Endothelial cell of umbilical vein (primary cell): ENCODE data around the gene CLEC4M. TPM values are rescaled to one million over a fixed set of nuclear protein-coding genes. Genes with fewer than 3 reads are reported as not detected.

Experiments
- BruUV-seq: library from RNA; stranded (reverse); fragments of 400-500 nt; replicated peaks from 2 replicates; lab custom pipeline; 2021; lab: Mats Ljungman, UMichigan
- CTCF ChIA-PET: fragments of 300-600, 350-600 bp; sonication (Branson Sonifier 250); formaldehyde crosslinking; loops from one replicate; lab custom pipeline; 2021; ENCODE audit warnings: antibody characterized with exemption, inconsistent platforms; lab: Charles Lee
- POLR2A ChIA-PET: fragments of 300-600, 350-600 bp; sonication (Branson Sonifier 250); formaldehyde crosslinking; loops from one replicate; lab custom pipeline; 2021; ENCODE audit warnings: antibody characterized with exemption, inconsistent platforms; lab: Charles Lee
- DNase-seq: peaks from one replicate; pipeline ENCODE4 v3.0.0-alpha.2; 2011; ENCODE audit warnings: low read depth, low spot score
- FAIRE-seq: peaks from 2 replicates; lab custom pipeline; 2011; peaks lifted over from hg19 to GRCh38; lab: Jason Lieb, UNC
- H2AFZ ChIP-seq: 2 replicates; pipeline ENCODE4 v1.6.0; 2012; ENCODE audit warnings: low read depth, low read length, control low read depth, inconsistent platforms
- H3K27ac ChIP-seq: 2 replicates; pipeline ENCODE4 v1.5.1; 2011; ENCODE audit warnings: low read depth, mild to moderate bottlenecking, control low read depth, low read length, moderate library complexity; ENCODE audit not compliant: insufficient read depth
- H3K27me3 ChIP-seq, 2 experiments: 2 replicates each; pipeline versions ENCODE4 v1.6.0 to v1.6.1; 2011; ENCODE audit warnings: low read length in 2 of 2, mixed read lengths in 1 of 2; ENCODE audit not compliant: control insufficient read depth in 2 of 2, insufficient read depth in 2 of 2
- H3K36me3 ChIP-seq, 2 experiments: 2 replicates in 1 of 2; 3 replicates in 1 of 2; pipeline ENCODE4 v1.5.1; 2011; ENCODE audit warnings: low read length in 2 of 2, mild to moderate bottlenecking in 1 of 2, moderate library complexity in 1 of 2; ENCODE audit not compliant: control insufficient read depth in 2 of 2, insufficient read depth in 2 of 2; ENCODE audit errors: extremely low read depth in 1 of 2
- H3K4me1 ChIP-seq: 3 replicates; pipeline ENCODE4 v1.5.1; 2011; ENCODE audit warnings: mild to moderate bottlenecking, low read length; ENCODE audit not compliant: control insufficient read depth, insufficient read depth; ENCODE audit errors: extremely low read depth
- H3K4me2 ChIP-seq: 2 replicates; pipeline ENCODE4 v1.6.1; 2011; ENCODE audit warnings: low read length, control low read depth, mixed read lengths; ENCODE audit not compliant: insufficient read depth
- H3K4me3 ChIP-seq, 3 experiments: fragments of 200-600 bp in 1 of 3; sonication (generic), shearing (Covaris generic) in 1 of 3; replicated peaks in 1 of 3; 2 replicates each; pipeline ENCODE4 v1.5.1; 2011 to 2016; ENCODE audit warnings: control low read depth in 3 of 3, low read length in 3 of 3, mild to moderate bottlenecking in 2 of 3, inconsistent platforms in 1 of 3, low read depth in 1 of 3, moderate library complexity in 1 of 3; ENCODE audit not compliant: insufficient read depth in 1 of 3
- H3K79me2 ChIP-seq: 2 replicates; pipeline ENCODE4 v1.6.0; 2012; ENCODE audit warnings: low read length, inconsistent platforms; ENCODE audit not compliant: control insufficient read depth, insufficient read depth
- H3K9ac ChIP-seq: replicated peaks from 2 replicates; pipeline ENCODE3; 2011; ENCODE audit warnings: low read length, control low read depth; ENCODE audit not compliant: insufficient read depth; ENCODE audit errors: extremely low read depth
- H3K9me1 ChIP-seq: replicated peaks from 3 replicates; pipeline ENCODE4 v1.6.0; 2011; ENCODE audit warnings: mild to moderate bottlenecking, low read length; ENCODE audit not compliant: control insufficient read depth, insufficient read depth; ENCODE audit errors: extremely low read depth
- H3K9me3 ChIP-seq: replicated peaks from 2 replicates; pipeline ENCODE4 v1.5.1; 2012; ENCODE audit warnings: low read length, inconsistent platforms; ENCODE audit not compliant: control insufficient read depth, insufficient read depth
- H4K20me1 ChIP-seq: replicated peaks from 2 replicates; pipeline ENCODE3; 2011; ENCODE audit warnings: mild to moderate bottlenecking, low read length; ENCODE audit not compliant: control insufficient read depth, insufficient read depth; ENCODE audit errors: extremely low read depth
- EZH2 ChIP-seq: IDR thresholded peaks from 2 replicates; pipeline ENCODE4 v1.6.1; 2012; ENCODE audit warnings: borderline replicate concordance, low read depth, mild to moderate bottlenecking, moderate library complexity, low read length, inconsistent platforms; ENCODE audit not compliant: severe bottlenecking
- FOS ChIP-seq: IDR thresholded peaks from 2 replicates; pipeline ENCODE4 v1.6.1; 2011; ENCODE audit warnings: mild to moderate bottlenecking, low read length, moderate library complexity, borderline replicate concordance; ENCODE audit not compliant: insufficient read depth
- GATA2 ChIP-seq: IDR thresholded peaks from 2 replicates; pipeline ENCODE4 v1.7.0; 2011; ENCODE audit warnings: low read depth, mild to moderate bottlenecking, moderate library complexity, mixed read lengths, low read length; ENCODE audit not compliant: insufficient read length, insufficient read depth
- JUN ChIP-seq: IDR thresholded peaks from 2 replicates; pipeline ENCODE4 v1.6.1; 2011; ENCODE audit warnings: borderline replicate concordance, low read depth; ENCODE audit not compliant: insufficient read length, insufficient read depth
- MYC ChIP-seq: IDR thresholded peaks from one replicate; pipeline ENCODE4 v1.6.1; 2011; ENCODE audit warnings: mild to moderate bottlenecking, low read depth, low read length
- POLR2A ChIP-seq: IDR thresholded peaks from 2 replicates; pipeline ENCODE4 v1.6.1; 2012; ENCODE audit warnings: low read depth, mild to moderate bottlenecking, control low read depth, low read length
- POLR2AphosphoS5 ChIP-seq: IDR thresholded peaks from 2 replicates; pipeline ENCODE4 v1.6.1; 2012; ENCODE audit warnings: low read depth, mild to moderate bottlenecking, control low read depth, low read length, moderate library complexity; ENCODE audit not compliant: insufficient read depth
- dilution Hi-C: fragments of 300-500 bp; cut with MboI; formaldehyde crosslinking; loops from one replicate; pipeline ENCODE4 v1.15.0; 2019; ENCODE audit warnings: low sequenced_read_pairs; ENCODE audit not compliant: extremely low pct_ligation_motif_present
- intact Hi-C: fragments of 100-400 bp; cut with micrococcal nuclease; formaldehyde crosslinking; loops from one replicate; pipeline ENCODE4 v1.10.0; 2022
- polyA plus RNA-seq, 4 experiments: library from polyadenylated mRNA; depleted of rRNA in 3 of 4; stranded (reverse) in 3 of 4; unstranded in 1 of 4; fragments of >200 nt; gene quantifications; 2 replicates each; pipeline versions ENCODE4 v1.2.1 to v1.2.3, GENCODE V29; 2011 to 2012; ENCODE audit warnings: missing spikeins in 1 of 4
- total RNA-seq: library from RNA; stranded (reverse); gene quantifications from 2 replicates; pipeline ENCODE4 v1.2.3, GENCODE V29; 2021
- TF ChIP-seq, protein P1 (sequence below), 2 donors: IDR thresholded peaks; 1 replicate in 1 of 2; 2 replicates in 1 of 2; pipeline ENCODE4 v1.5.1; 2011; ENCODE audit warnings: low read length in 2 of 2, mild to moderate bottlenecking in 2 of 2, moderate library complexity in 2 of 2, control low read depth in 1 of 2, inconsistent platforms in 1 of 2, low read depth in 1 of 2; ENCODE audit not compliant: insufficient read depth in 1 of 2; ENCODE audit errors: extremely low read depth in 1 of 2
- TF ChIP-seq, protein P2 (sequence below): IDR thresholded peaks from 2 replicates; pipeline ENCODE4 v1.6.1; 2011; ENCODE audit not compliant: insufficient read depth, insufficient read length

Gene CLEC4M
- total and polyA plus RNA-seq, 2 donors (not counting 3 experiments of a cell fraction or from before 2014, with no cell fraction given): 0.46 to 1.0 TPM

DNA sequence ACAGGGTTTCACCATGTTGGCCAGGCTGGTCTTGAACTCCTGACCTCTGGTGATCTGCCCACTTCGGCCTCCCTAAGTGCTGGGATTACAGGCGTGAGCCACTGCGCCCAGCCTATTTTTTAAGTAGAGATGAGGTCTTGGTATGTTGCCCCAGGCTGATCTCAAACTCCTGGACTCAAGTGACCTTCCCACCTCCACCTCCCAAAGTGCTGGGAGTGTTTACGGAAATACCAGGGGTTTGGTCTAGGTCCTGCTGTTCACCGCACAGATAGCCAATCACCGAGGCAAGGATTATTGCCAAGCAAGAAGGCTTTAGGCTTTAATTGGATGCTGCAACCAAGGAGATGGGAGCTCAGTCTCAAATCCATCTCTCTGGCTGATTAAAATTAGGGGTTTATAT, 42.7 kb upstream of the CLEC4M start:
- H3K4me3 ChIP-seq: no peak overlapping the region
- no TSS peak for BruUV-seq
- ChIA-PET CTCF (interaction anchor here (1.9 kb wide), 1 partner anchor 39 kb away, joined by 6 read pairs; the partner anchor contains the start of gene TRAPPC5), POLR2A (no interaction called here)
- no peaks in the 10 kb centered on the region for H3K9me3 ChIP-seq
- H3K27me3 ChIP-seq: peaks cover 0 to 2% of the 10 kb centered on the region in 2 experiments
- dilution Hi-C loops: no loop called here
- no peaks in the 10 kb centered on the region for H3K9me1 ChIP-seq
- H3K4me2 ChIP-seq: no peak overlapping the region
- no peak for TF ChIP-seq POLR2A
- no peak for TF ChIP-seq FOS
- no peak for TF ChIP-seq GATA2
- TF ChIP-seq, protein P1, sequence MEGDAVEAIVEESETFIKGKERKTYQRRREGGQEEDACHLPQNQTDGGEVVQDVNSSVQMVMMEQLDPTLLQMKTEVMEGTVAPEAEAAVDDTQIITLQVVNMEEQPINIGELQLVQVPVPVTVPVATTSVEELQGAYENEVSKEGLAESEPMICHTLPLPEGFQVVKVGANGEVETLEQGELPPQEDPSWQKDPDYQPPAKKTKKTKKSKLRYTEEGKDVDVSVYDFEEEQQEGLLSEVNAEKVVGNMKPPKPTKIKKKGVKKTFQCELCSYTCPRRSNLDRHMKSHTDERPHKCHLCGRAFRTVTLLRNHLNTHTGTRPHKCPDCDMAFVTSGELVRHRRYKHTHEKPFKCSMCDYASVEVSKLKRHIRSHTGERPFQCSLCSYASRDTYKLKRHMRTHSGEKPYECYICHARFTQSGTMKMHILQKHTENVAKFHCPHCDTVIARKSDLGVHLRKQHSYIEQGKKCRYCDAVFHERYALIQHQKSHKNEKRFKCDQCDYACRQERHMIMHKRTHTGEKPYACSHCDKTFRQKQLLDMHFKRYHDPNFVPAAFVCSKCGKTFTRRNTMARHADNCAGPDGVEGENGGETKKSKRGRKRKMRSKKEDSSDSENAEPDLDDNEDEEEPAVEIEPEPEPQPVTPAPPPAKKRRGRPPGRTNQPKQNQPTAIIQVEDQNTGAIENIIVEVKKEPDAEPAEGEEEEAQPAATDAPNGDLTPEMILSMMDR (IDR thresholded peaks at IDR 0.05; ENCODE audit: extremely low read depth in 1 of 2, insufficient read depth in 1 of 2, low read depth in 1 of 2, low read length in 2 of 2): no peak
- no peak for TF ChIP-seq POLR2AphosphoS5
- TF ChIP-seq JUN: no peak
- TF ChIP-seq, protein P2, sequence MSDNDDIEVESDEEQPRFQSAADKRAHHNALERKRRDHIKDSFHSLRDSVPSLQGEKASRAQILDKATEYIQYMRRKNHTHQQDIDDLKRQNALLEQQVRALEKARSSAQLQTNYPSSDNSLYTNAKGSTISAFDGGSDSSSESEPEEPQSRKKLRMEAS: no peak
- no peak for TF ChIP-seq EZH2
- TF ChIP-seq MYC: no peak
- no peaks in the 10 kb centered on the region for H3K4me1 ChIP-seq
- no peak overlapping the region for H2AFZ ChIP-seq
- no peaks in the 10 kb centered on the region for H3K79me2 ChIP-seq
- no peak for DNase-seq
- intact Hi-C loops: no loop called here
- FAIRE-seq: no peak
- H4K20me1 ChIP-seq: no peaks in the 10 kb centered on the region
- no peaks in the 10 kb centered on the region for H3K36me3 ChIP-seq
- no peak overlapping the region for H3K27ac ChIP-seq
- no peak overlapping the region for H3K9ac ChIP-seq
